GM18870 (cell line): ENCODE measurements around the gene NCAM1.
"Not testable (repeated sequence)": the region's sequence is repeated elsewhere in the genome, so short reads cannot be mapped to it uniquely, and the experiment has no call there.

Source experiments
- ATAC-seq: cut with Tn5 transposase; IDR thresholded peaks from one replicate; pipeline ENCODE4 v1.9.1; 2021; ENCODE audit warnings: moderate library complexity; ENCODE audit not compliant: unreplicated experiment

The NCAM1 gene

DNA sequence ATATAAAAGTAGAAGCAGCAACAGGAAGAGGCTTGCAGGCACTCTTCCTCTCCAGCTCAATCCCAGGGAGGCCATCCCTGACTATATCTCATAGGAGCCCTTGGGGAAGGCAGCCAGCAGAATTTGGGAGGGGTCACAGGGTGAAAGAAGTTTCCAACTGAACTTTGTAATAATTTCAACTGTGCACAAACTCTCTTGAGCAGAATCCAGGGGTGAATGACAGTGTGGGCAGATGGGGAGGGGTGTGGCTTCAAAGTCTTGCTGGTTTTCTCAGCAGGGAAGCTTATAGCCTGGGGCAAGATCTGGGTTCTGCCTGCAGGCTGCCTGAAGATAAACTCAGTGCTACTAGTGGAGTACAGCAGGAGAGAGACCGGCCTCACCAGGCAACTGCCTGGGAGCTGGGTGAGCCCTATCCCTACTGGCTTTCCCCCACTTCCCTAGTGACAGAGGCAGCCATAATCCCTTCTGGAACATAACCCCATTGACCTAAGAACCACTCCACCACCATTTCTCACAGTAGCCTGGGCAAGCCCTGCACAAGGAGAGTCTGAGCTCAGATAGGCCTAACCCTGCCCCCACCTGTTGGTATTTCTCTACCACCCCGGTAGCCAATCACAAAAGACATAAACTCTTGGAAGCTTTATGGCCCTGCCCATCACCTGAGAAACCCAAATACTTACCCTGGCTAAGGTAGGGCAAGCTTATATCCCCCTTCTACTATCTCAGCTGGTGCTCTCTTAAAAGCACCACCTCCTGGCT, 335.4 kb downstream of the NCAM1 start:
- no peak for ATAC-seq

DNA sequence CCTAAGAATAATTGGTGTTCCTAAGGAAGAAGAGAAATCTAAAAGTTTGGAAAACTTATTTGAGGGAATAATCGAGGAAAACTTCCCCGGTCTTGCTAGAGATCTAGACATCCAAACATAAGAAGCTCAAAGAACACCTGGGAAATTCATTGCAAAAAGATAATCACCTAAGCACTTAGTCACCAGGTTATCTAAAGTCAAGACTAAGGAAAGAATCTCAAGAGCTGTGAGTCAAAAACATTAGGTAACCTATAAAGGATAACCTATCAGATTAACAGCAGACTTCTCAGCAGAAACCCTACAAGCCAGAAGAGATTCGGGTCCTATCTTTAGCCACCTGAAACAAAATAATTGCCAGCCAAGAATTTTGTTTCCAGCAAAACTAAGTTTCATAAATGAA, 337.3 kb downstream of the NCAM1 start:
- not testable (repeated sequence) for ATAC-seq

DNA sequence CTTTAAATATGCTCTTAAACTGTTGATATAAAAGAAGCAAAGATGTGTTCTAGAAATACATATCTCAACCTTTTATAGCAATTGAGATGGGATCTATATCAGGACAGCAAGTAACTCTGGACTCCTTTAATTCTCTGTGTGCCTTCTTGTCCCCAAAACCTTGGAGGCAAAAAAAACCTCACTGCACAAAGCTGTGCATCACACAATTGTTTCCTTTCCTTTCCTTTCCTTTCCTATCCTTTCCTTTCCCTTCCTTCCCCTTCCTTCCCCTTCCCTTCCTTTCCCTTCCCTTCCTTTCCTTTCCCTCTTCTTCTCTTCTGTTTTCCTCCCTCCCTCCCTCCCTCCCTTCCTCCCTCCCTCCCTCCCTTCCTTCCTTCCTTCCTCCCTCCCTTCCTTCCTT, 343.7 kb downstream of the NCAM1 start:
- no peak for ATAC-seq

DNA sequence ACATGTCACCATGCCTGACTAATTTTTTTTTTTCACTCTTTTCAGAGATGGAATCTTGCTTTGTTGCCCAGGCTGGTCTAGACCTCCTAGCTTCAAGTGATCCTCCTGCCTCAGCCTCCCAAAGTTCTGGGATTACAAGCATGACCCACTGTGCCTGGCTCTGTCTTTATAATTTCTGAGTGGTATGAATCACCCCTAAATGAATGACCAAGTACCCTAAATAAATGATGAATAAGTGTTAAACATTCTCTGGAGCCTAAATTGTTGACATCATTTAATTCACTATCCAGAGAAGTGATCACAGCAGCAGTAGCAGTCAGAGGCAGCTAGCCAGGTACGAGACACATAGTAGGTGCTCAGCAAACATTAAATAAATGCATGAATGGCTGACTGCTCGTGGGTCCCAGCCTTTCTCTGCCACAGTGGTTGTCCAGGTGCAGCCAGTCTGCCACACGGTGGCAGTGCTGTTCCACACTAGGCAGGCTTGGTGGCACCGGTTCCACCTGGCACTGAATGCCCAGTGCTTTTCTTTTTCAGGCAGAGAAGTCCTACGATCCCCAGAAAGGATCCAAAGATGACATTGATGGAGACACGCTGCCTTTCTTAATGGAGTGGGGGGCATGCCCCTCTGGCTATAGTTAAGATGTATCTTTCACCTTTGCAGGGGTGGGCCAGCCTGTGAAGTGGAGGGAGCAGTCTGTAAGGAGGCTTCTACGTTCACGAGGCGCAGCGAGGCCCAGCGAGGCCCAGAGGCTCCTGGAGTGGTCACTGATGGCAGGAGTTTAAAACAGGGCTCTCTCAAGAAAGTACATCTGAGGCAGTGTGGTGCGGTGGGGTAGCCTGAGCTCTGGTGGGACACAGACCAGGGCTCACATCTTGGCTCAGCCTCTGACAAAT, 344.5 kb downstream of the NCAM1 start:
- no peak for ATAC-seq

DNA sequence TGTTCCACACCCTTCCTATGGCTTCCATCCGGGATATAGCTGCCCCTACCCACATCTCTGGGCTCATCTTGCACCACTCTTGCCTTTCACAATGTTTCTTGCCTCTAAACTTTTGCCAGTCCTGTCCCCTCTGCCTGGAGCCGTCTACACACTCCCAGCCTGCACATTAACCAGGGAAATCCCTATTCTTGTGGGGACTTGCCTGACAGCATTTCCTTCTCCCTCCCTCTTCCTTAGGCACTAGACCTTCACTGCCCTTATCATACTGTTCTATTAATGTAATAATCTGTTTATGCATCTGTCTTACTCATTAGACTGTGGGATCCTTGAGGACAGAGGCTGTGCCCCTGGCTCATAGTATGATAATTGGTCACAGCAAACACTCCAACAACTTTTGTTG, 347.4 kb downstream of the NCAM1 start:
- no peak for ATAC-seq

DNA sequence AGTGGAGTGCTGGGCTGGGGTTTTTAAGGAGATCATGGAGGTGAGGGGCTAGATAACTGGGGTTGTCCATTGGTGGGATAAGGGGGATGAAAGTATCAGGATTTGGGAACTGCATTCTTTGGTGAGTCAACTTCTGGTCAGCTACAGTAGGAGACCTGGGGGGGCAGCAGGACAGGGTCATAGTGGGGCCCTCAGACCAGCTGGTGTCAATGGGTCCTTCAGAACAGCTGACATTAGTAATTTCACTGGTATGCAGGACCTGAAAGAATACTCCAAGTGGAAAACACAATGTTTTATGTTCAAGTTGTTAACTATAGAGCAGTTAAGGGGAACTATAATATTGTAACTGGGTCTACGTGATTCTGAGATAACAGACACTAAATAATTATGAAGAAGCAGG, 350.3 kb downstream of the NCAM1 start:
- ATAC-seq, result no peak

DNA sequence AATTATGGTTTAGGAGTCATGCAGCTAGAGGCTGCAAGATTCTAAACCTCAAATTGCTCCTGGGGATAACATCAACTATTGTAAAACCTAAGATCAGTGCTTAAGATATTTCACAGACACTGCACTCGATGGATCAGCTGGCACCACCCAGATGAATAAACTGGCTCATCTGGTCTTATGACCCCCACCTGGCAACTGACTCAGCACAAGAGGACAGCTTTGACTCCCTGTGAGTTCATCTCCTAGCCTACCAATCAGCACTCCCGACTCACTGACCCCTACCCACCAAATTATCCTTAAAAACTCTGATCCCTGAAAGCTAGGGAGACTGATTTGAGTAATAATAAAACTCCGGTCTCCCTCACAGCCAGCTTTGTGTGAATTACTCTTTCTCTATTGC, 352.4 kb downstream of the NCAM1 start:
- no peak for ATAC-seq

DNA sequence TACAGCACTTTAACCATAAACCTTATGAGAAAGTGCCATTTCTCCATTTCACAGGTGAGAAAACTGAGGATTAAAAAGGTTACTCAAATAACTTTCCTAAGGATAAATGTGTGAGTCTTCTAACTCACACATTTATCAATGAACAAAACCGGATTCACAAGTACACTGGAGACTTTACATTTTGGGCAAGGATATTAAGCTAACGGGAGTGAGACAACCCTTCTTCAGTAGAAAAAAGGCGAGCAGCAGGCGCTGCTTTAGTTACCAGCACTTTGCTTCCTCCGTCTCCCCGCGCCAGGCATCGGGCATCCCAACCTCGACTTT, 352.8 kb downstream of the NCAM1 start:
- ATAC-seq, result no peak

DNA sequence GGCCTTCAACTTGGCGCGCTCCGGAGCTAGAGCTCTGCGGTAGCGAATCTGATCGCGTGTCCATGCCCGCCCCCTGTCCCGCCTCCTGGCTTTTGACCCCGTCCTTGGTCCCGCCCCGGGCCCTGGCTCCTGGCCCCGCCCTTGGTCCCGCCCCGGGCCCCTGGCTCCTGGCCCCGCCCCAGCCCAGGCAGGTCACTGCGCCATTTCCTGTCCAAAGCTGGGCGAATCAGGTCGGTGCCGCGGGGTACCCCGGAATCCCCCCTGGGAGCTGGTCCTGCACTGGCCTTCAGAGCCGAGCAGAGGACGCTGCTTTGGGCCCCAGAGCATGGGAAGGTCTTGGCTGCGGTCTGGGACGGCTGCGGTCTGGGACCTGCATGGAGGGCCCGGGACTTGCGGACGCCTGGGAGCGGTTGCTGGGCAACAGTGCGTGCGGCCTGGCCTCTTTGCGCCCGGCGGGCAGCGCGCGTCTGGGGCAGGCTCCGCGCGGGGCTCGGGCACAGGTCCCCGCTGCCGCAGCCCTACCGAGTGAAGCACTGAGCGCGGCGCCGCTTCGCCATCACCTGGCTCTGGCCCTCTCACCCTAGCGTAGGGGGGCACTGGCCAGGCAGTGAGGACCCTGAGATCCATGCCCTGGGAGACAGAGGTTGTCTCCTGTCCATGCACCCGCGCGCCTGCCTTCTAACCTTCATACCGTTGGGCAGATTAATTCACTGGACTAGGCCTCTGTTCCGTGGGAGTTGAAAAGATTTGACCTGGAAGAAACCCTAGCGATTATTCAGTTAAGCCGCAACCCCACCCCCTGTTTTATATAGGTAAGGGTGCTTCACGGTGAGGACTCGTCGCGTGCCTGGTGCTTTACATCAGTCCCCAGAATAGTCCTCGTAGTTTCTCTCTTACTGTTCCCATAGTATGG, 353.4 kb downstream of the NCAM1 start, which contains the start of gene TTC12:
Gene TTC12 (plus strand): TSS at position 195 of the 913 bp plus-strand sequence. CDS start 1,675 bp downstream, outside the sequence.
- peak; percentile 84 for ATAC-seq

DNA sequence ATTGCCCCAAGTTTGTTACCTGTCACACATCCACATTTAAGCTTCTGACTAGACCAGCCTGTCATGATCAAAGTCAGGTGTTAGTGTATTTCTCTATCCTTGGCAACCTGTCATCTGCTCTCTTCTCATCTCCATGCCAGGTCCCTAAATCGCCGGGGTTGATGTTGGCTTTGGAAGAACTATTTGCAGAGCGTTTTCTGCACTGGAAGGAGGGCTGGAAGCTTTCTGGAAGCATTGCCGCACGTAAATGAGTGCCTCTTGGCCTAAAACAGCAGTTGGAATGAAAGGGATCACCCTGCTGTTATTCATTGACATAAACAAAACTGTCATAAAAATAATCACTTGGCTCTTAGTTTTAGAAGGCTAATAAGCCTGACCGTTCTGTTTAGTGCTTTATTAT, 354.6 kb downstream of the NCAM1 start:
- ATAC-seq, result no peak

DNA sequence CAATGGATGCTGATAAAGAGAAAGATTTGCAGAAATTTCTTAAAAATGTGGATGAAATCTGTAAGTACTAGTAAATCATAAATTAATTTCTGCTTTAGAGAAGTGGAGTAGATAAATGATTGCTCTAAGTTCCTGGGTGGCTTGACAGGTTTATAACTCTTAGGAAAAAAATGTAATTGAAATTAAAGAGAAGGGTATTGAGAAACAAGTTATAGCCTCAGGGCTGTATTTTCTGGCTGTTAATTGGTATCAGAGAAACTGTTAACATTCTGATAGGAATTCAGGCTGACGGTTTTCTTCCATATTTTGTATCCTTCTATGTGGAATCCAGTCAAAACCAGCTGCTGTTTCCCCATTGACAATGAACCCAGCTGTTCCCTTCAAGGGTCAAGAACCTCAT, 355.0 kb downstream of the NCAM1 start:
- no peak for ATAC-seq

DNA sequence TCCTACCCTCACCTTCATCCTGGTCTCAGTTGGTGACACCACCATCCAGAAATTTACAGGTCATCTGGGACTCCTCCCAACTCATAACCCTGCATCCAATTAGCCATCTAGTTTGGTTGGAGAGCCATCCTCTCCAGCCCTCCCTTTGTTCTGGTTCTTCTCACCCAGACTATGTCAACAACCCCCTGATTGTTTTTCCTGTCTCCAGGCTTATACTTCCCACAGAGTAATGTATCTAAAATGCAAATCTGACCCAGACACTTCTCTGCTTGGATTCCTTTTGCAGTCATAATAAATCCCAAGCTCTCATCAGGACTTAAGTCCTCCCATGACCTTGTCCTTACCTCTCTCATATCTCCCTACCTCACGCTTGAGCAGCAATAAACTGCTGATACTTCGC, 356.1 kb downstream of the NCAM1 start:
- no peak for ATAC-seq

DNA sequence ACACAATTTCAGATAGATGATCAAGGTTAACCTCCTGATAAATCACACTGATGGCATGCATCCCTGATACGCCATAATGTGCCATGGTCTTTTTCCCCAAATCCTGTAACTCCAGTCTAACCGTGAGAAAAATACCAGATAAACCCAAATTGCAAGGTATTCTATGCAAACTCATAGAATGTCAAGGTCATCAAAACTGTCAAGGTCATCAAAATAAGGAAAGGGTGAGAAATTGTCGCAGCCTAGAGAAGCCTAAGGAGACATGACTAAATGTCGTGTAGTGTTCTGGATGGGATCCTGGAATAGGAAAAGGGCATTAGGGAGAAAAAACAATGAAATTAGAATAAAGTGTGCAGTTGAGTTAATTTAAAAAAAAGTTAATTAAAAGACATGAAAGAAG, 357.9 kb downstream of the NCAM1 start:
- no peak for ATAC-seq

DNA sequence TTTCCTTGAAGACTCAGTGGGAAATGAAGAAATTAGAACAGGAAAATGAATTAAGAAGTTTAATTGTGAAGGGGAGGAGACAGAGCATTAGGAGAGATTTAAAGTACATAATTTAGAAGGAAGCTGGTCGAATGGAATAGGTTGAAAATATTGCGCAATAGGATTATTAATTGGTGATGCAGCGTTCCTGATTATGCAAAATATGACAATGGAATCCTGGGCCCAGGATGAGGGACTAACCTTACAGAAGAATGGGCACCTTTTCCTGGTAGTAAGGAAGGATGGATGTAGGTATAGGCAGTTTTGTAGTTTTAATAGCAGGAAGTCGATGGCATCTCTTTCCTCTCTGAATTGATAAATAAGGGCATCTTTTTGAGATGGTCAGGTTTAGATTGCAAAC, 360.9 kb downstream of the NCAM1 start:
- ATAC-seq, result no peak

DNA sequence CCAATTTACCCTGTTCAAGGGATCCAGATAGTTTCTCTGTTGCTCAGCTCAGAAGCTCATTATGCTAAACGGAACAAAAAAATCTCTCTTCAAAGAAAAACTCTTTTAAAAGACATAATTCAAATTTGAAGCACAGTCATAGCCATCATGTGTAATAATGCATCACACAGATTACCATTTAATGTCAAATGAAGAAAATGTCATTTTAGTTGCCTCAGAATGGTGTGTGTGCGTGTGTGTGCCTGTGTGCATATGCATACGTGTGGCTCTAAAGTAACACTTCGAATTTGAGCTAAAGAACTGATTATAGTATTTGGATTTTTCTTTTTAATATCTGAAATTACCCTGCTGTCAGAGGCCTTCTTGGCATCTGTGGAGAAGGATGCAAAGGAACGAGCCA, 363.0 kb downstream of the NCAM1 start:
- ATAC-seq, result no peak
